ENCODE data around the gene GPRC5A. TPM values are rescaled to one million over a fixed set of nuclear protein-coding genes. Genes with fewer than 3 reads are reported as not detected.

Gene GPRC5A
- total and polyA plus RNA-seq, 2 of the 13 experiments (the other 11 are each of a cell fraction or from before 2014, with no cell fraction given): 0.27 to 3.0 TPM

- no peak for TF ChIP-seq AFF4 (CRISPR knock-in tag; IDR thresholded peaks at IDR 0.05)
- TF ChIP-seq, protein P1, sequence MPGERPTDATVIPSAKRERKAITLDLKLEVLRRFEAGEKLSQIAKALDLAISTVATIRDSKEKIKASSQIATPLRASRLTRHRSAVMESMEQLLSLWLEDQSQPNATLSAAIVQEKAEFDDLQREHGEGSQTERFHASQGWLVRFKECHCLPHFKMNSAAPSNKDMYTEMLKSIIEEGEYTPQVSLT (CRISPR knock-in tag; IDR thresholded peaks at IDR 0.05; ENCODE audit: borderline replicate concordance, low read depth): 0 out of 2 replicates have a peak, but pooled peaks have one; percentile 25
- 0 out of 2 replicates have a peak, but pooled peaks have one; percentile 30 for TF ChIP-seq HNF1B (CRISPR knock-in tag; IDR thresholded peaks at IDR 0.05)
- TF ChIP-seq GATAD2A (CRISPR knock-in tag; IDR thresholded peaks at IDR 0.05): 0 out of 2 replicates have a peak, but pooled peaks have one; percentile 27
- no peak for TF ChIP-seq ZNF589 (CRISPR knock-in tag; conservative IDR thresholded peaks at IDR 0.05)
- TF ChIP-seq YY1 (IDR thresholded peaks at IDR 0.05; ENCODE audit: insufficient read depth, insufficient replicate concordance, low read depth, low read length): peak; percentile 24
- 0 out of 2 replicates have a peak, but pooled peaks have one; percentile 27 for TF ChIP-seq ZSCAN9 (CRISPR knock-in tag; IDR thresholded peaks at IDR 0.05; ENCODE audit: borderline replicate concordance)
- TF ChIP-seq, protein P2, sequence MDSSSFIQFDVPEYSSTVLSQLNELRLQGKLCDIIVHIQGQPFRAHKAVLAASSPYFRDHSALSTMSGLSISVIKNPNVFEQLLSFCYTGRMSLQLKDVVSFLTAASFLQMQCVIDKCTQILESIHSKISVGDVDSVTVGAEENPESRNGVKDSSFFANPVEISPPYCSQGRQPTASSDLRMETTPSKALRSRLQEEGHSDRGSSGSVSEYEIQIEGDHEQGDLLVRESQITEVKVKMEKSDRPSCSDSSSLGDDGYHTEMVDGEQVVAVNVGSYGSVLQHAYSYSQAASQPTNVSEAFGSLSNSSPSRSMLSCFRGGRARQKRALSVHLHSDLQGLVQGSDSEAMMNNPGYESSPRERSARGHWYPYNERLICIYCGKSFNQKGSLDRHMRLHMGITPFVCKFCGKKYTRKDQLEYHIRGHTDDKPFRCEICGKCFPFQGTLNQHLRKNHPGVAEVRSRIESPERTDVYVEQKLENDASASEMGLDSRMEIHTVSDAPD (CRISPR knock-in tag; IDR thresholded peaks at IDR 0.05): no peak
- TF ChIP-seq MLXIP (CRISPR knock-in tag; IDR thresholded peaks at IDR 0.05; ENCODE audit: borderline replicate concordance): no peak
- no peak for TF ChIP-seq ZNF781 (CRISPR knock-in tag; IDR thresholded peaks at IDR 0.05; ENCODE audit: borderline replicate concordance, not compliant biosample characterization)
- TF ChIP-seq SETDB1 (CRISPR knock-in tag; IDR thresholded peaks at IDR 0.05; ENCODE audit: borderline replicate concordance): no peak
- no peak for TF ChIP-seq ZNF720 (CRISPR knock-in tag; IDR thresholded peaks at IDR 0.05)
- TF ChIP-seq SPEN (CRISPR knock-in tag; IDR thresholded peaks at IDR 0.05; ENCODE audit: low read depth): 0 out of 2 replicates have a peak, but pooled peaks have one; percentile 23
- no peak for TF ChIP-seq IRX3 (CRISPR knock-in tag; IDR thresholded peaks at IDR 0.05; ENCODE audit: borderline replicate concordance, low read depth)
- TF ChIP-seq SMC3 (IDR thresholded peaks at IDR 0.05; ENCODE audit: low read length): no peak
- TF ChIP-seq ZNF292 (CRISPR knock-in tag; IDR thresholded peaks at IDR 0.05; ENCODE audit: borderline replicate concordance, low read depth): no peak
- TF ChIP-seq ZNF10 (CRISPR knock-in tag; IDR thresholded peaks at IDR 0.05; ENCODE audit: borderline replicate concordance, low read depth): no peak
- TF ChIP-seq ZNF331 (CRISPR knock-in tag; IDR thresholded peaks at IDR 0.05): no peak
- TF ChIP-seq XBP1 (CRISPR knock-in tag; IDR thresholded peaks at IDR 0.05): no peak
These were observed 751 bp upstream of the GPRC5A start (continued) for GRCh38 chr12:12890543-12891079.
